Vagina (tissue), 2 donors: ENCODE data around the gene NPAS3. TPM values are rescaled to one million over a fixed set of nuclear protein-coding genes. Genes with fewer than 3 reads are reported as not detected.

ENCODE experiments used
- DNase-seq, 2 donors: peaks; one replicate each; pipeline ENCODE4 v3.0.0-alpha.2; 2017; ENCODE audit errors: extremely low spot score in 2 of 2
- H3K27ac ChIP-seq: fragments of 200-600 bp; sonication (generic); one replicate; pipeline ENCODE4 v1.5.1; 2019
- H3K27me3 ChIP-seq: fragments of 200-600 bp; sonication (generic); one replicate; pipeline ENCODE4 v1.5.1; 2019
- H3K36me3 ChIP-seq, 2 donors: fragments of 200-600 bp; sonication (generic); one replicate each; pipeline ENCODE4 v1.5.1; 2017 to 2019
- H3K4me1 ChIP-seq: fragments of 200-600 bp; sonication (generic); one replicate; pipeline ENCODE4 v1.5.1; 2019
- H3K4me3 ChIP-seq, 2 donors: fragments of 200-600 bp; sonication (generic); 1 replicate in 1 of 2; 2 replicates in 1 of 2; pipeline ENCODE4 v1.5.1; 2016 to 2019
- H3K9me3 ChIP-seq: fragments of 200-600 bp; sonication (generic); one replicate; pipeline ENCODE4 v1.5.1; 2019
- POLR2A ChIP-seq, 2 donors: fragments of 450-650 bp; IDR thresholded peaks; one replicate each; pipeline ENCODE4 v1.6.1; 2017; ENCODE audit warnings: antibody characterized with exemption in 2 of 2, mild to moderate bottlenecking in 2 of 2, moderate library complexity in 2 of 2
- POLR2AphosphoS5 ChIP-seq, 2 donors: sonication (generic); formaldehyde crosslinking; IDR thresholded peaks; one replicate each; pipeline ENCODE4 v1.9.0; 2017; ENCODE audit warnings: antibody characterized with exemption in 2 of 2, mild to moderate bottlenecking in 2 of 2, low read depth in 1 of 2; ENCODE audit not compliant: insufficient read depth in 1 of 2
- intact Hi-C: fragments of 100-400 bp; cut with DNase I; formaldehyde crosslinking; loops from one replicate; pipeline ENCODE4 v1.15.1; 2023
- total RNA-seq: library from RNA; depleted of rRNA; stranded (reverse); fragments of >200 nt; gene quantifications from one replicate; pipeline ENCODE4 v1.2.3, GENCODE V29; 2016
- TF ChIP-seq, protein P1 (sequence below), 3 experiments: fragments of 450-650 bp in 2 of 3; fragments of 200-600 bp in 1 of 3; sonication (generic) in 1 of 3; IDR thresholded peaks; one replicate each; pipeline ENCODE4 v1.5.1; 2017 to 2019; ENCODE audit warnings: antibody characterized with exemption in 3 of 3, mild to moderate bottlenecking in 2 of 3, moderate library complexity in 2 of 3

NPAS3 gene
- total RNA-seq, 1 donor from 2014 or later = 1.2 TPM

GRCh38 chr14:33556382-33557121 lies 617.9 kb downstream of the NPAS3 start:
- Histone ChIP-seq H3K4me3 (no peak overlapping the region), H3K4me1 (no peaks in the 10 kb centered on the region), H3K9me3 (no peaks in the 10 kb centered on the region), H3K27me3 (no peaks in the 10 kb centered on the region), H3K36me3 (no peaks in the 10 kb centered on the region), H3K27ac (no peak overlapping the region)
- TF ChIP-seq POLR2A (IDR thresholded peaks at IDR 0.05) = no peak
- intact Hi-C loops = no loop called here
- DNase-seq = no peak

GRCh38 chr14:33560718-33561431 lies 622.2 kb downstream of the NPAS3 start:
- Histone ChIP-seq H3K4me3 (no peak overlapping the region), H3K9me3 (no peaks in the 10 kb centered on the region)
- TF ChIP-seq, protein P1, sequence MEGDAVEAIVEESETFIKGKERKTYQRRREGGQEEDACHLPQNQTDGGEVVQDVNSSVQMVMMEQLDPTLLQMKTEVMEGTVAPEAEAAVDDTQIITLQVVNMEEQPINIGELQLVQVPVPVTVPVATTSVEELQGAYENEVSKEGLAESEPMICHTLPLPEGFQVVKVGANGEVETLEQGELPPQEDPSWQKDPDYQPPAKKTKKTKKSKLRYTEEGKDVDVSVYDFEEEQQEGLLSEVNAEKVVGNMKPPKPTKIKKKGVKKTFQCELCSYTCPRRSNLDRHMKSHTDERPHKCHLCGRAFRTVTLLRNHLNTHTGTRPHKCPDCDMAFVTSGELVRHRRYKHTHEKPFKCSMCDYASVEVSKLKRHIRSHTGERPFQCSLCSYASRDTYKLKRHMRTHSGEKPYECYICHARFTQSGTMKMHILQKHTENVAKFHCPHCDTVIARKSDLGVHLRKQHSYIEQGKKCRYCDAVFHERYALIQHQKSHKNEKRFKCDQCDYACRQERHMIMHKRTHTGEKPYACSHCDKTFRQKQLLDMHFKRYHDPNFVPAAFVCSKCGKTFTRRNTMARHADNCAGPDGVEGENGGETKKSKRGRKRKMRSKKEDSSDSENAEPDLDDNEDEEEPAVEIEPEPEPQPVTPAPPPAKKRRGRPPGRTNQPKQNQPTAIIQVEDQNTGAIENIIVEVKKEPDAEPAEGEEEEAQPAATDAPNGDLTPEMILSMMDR (IDR thresholded peaks at IDR 0.05) = no peak
- TF ChIP-seq POLR2A (IDR thresholded peaks at IDR 0.05) (no peak), POLR2AphosphoS5 (IDR thresholded peaks at IDR 0.05; ENCODE audit: insufficient read depth in 1 of 2, low read depth in 1 of 2) (no peak)

DNA sequence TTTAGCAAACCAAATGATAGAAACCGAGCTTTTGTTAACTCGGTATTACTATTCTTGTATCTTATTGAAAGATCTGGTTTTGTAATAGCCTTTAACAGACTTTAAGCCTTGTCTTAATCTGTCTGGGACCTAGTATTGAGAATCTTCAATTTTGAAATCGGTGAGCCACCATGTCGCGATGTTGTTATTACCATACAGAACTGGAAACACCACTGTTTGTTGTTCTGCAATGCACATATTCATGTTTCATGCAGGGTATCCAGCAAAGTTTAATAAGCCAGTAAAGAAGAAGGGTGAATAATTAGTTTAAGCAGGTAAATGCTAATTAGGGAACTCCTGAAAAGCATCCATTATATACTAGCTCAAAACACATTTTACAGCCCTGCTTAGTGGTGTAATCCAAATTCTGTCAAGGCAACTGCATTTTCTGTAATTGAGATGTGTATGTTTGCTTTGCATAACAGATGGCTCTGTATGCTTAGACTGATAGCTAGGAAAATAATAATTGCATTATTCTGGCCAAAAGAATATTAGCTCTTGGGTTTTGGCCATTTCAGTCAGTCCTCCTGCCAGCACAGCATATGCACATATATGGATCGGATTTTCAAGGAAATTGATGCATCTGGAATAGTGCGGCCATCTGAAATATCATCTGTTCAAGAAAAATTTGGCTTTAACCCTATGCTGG lies 623.0 kb downstream of the NPAS3 start:
- no peaks in the 10 kb centered on the region for H3K27me3 ChIP-seq
- H3K27ac ChIP-seq = no peak overlapping the region
- no peaks in the 10 kb centered on the region for H3K36me3 ChIP-seq
- no peaks in the 10 kb centered on the region for H3K4me1 ChIP-seq
- H3K4me3 ChIP-seq = no peak overlapping the region
- no peaks in the 10 kb centered on the region for H3K9me3 ChIP-seq
- DNase-seq = no peak
- intact Hi-C loops = no loop called here
- TF ChIP-seq POLR2AphosphoS5 (IDR thresholded peaks at IDR 0.05; ENCODE audit: insufficient read depth in 1 of 2, low read depth in 1 of 2) = no peak
- TF ChIP-seq, protein P1 (IDR thresholded peaks at IDR 0.05) = no peak
- TF ChIP-seq POLR2A (IDR thresholded peaks at IDR 0.05) = no peak

More at GRCh38 chr14:33560718-33561431, 622.2 kb downstream of the NPAS3 start:
- Histone ChIP-seq H3K4me1 (no peaks in the 10 kb centered on the region), H3K27me3 (no peaks in the 10 kb centered on the region), H3K36me3 (no peaks in the 10 kb centered on the region), H3K27ac (no peak overlapping the region)
- intact Hi-C loops = no loop called here
- no peak for DNase-seq

DNA sequence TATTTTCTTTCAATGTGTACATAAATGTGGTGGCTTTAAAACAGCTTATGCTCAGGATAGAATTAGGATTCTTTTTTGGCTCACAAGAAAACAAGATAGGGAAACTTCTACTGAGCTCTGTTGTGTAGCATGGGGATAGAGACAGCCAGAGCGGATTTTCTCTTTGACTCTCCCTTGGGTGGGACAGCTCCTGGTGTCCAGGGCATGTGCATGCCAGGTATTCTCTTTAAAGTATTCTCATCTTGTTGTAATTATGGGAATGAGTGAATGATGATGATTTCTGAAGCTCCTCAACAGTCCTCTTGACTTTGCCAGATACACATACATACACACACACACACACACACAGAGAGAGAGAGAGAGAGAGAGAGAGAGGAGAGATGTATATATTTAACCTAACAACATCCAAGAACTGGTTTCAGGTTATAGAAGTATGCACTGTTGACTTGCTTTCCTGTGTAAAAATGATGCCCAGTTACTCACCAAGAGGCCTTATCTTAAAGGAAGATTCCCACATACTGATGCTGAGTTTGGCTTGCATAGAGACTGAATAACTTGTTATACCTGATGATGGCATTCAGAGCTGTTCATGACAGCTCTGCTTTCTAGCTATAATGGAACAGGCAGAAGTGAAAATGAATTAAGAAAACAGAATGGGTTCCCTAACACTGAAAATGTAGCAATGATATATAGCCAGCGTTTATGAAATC lies 624.7 kb downstream of the NPAS3 start:
- no peak for DNase-seq
- Histone ChIP-seq H3K4me3 (no peak overlapping the region), H3K27ac (no peak overlapping the region), H3K4me1 (no peaks in the 10 kb centered on the region), H3K36me3 (no peaks in the 10 kb centered on the region), H3K27me3 (no peaks in the 10 kb centered on the region), H3K9me3 (no peaks in the 10 kb centered on the region)
- TF ChIP-seq POLR2AphosphoS5 (IDR thresholded peaks at IDR 0.05; ENCODE audit: insufficient read depth in 1 of 2, low read depth in 1 of 2) (no peak), POLR2A (IDR thresholded peaks at IDR 0.05) (no peak)
- TF ChIP-seq, protein P1 (IDR thresholded peaks at IDR 0.05) = no peak
- intact Hi-C loops = no loop called here

DNA sequence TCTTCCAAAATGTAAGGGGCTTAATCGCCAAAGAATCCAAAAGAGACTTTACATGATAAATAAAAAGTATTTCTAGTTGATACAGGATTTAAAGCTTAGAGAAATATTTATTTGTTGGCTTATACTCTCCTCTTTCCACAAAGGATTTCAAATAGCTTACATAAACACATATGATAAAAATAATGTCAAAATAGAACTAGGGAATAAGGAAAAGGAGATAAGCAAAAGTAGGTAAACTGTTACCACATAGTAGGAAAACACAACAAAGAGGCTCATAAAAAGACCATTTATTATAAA lies 625.2 kb downstream of the NPAS3 start:
- H3K4me3 ChIP-seq = no peak overlapping the region

More for the DNA sequence above, 625.2 kb downstream of the NPAS3 start:
- Histone ChIP-seq H3K27ac (no peak overlapping the region), H3K36me3 (no peaks in the 10 kb centered on the region), H3K27me3 (no peaks in the 10 kb centered on the region), H3K9me3 (no peaks in the 10 kb centered on the region), H3K4me1 (no peaks in the 10 kb centered on the region)
- intact Hi-C loops = no loop called here
- no peak for TF ChIP-seq POLR2A (IDR thresholded peaks at IDR 0.05)
- no peak for TF ChIP-seq POLR2AphosphoS5 (IDR thresholded peaks at IDR 0.05; ENCODE audit: insufficient read depth in 1 of 2, low read depth in 1 of 2)
- TF ChIP-seq, protein P1 (IDR thresholded peaks at IDR 0.05) = no peak
- DNase-seq = no peak
